OCI-LY3 (cell line): Measurements from ENCODE around the gene SLC4A4.

Experiments used
- EZH2phosphoT487 ChIP-seq: fragments of 200-600 bp; shearing (Covaris generic); IDR thresholded peaks from 2 replicates; pipeline ENCODE4 v1.6.1; 2018; ENCODE audit warnings: antibody characterized with exemption, mixed run types, low read depth
- TF ChIP-seq, protein P1 (sequence below): fragments of 200-600, 300-600 bp; sonication (generic); IDR thresholded peaks from 2 replicates; pipeline ENCODE4 v1.5.1; 2014; ENCODE audit warnings: antibody characterized with exemption, low read length, low read depth

DNA sequence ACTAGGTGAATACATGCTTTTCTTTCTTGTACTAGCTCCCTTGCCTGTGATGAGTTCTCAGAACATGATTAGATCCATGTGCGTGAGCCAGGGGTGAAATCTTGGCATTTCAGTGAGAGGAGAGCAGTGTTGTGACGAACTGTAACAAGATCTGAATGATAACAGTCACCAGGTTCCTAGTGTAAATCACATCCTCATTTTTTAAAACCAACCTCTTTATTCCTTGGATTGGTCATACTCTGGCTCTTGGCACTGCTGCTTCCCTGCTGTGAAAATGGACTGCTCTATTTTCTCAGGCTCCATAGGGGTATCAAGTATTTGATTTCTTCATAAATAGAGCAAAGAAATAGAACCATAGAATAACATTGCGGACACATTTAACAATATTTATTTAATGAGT, 206.3 kb downstream of the SLC4A4 start:
- TF ChIP-seq, protein P1, sequence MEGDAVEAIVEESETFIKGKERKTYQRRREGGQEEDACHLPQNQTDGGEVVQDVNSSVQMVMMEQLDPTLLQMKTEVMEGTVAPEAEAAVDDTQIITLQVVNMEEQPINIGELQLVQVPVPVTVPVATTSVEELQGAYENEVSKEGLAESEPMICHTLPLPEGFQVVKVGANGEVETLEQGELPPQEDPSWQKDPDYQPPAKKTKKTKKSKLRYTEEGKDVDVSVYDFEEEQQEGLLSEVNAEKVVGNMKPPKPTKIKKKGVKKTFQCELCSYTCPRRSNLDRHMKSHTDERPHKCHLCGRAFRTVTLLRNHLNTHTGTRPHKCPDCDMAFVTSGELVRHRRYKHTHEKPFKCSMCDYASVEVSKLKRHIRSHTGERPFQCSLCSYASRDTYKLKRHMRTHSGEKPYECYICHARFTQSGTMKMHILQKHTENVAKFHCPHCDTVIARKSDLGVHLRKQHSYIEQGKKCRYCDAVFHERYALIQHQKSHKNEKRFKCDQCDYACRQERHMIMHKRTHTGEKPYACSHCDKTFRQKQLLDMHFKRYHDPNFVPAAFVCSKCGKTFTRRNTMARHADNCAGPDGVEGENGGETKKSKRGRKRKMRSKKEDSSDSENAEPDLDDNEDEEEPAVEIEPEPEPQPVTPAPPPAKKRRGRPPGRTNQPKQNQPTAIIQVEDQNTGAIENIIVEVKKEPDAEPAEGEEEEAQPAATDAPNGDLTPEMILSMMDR = no peak
- TF ChIP-seq EZH2phosphoT487 = no peak
